ENCODE results near the gene WDFY3. TPM values are rescaled to one million over a fixed set of nuclear protein-coding genes. Genes with fewer than 3 reads are reported as not detected.

WDFY3 gene
- total RNA-seq, 1 donor from 2014 or later, result 55.8 TPM

DNA sequence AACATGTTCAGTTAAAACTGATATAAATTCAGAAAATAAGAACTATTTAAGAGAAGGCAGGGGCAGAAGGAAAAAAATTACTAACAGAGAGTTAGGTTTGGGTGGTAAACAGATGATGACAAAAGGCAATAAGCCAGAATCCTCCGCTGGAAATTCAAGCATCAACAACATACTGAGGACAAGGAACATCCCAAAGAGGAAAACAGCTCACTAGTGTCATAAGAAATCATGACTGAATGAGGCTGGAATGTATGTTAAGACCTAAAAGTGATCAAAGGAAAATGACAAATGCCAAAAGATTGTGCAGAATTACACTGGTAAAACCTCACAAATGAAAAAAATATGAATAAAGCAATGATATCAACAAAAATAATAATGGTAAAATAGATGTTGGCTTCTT, 88.4 kb downstream of the WDFY3 start:
- peaks cover 3% of the 10 kb centered on the region for H3K27me3 Mint-ChIP-seq (ENCODE audit: insufficient read depth, low read depth)
- H3K4me3 ChIP-seq, result no peak overlapping the region
- H3K79me2 ChIP-seq (ENCODE audit: low read depth), result no peaks in the 10 kb centered on the region
- no peak overlapping the region for H3K27ac ChIP-seq
- peaks cover 29% of the 10 kb centered on the region for H3K36me3 Mint-ChIP-seq
- no peaks in the 10 kb centered on the region for H3K9me3 ChIP-seq (ENCODE audit: low read depth)
- H3K4me3 Mint-ChIP-seq, result no peak overlapping the region
- H3K4me2 ChIP-seq, result no peak overlapping the region
- no peak overlapping the region for H2AFZ ChIP-seq (replicated peaks)
- H3K4me1 ChIP-seq, result no peaks in the 10 kb centered on the region
- H4K20me1 ChIP-seq (ENCODE audit: low read depth), result no peaks in the 10 kb centered on the region
- no peaks in the 10 kb centered on the region for H3K36me3 ChIP-seq
- H3K27me3 ChIP-seq, result no peaks in the 10 kb centered on the region
- H3K4me1 Mint-ChIP-seq, result no peaks in the 10 kb centered on the region
- TF ChIP-seq, protein P1, sequence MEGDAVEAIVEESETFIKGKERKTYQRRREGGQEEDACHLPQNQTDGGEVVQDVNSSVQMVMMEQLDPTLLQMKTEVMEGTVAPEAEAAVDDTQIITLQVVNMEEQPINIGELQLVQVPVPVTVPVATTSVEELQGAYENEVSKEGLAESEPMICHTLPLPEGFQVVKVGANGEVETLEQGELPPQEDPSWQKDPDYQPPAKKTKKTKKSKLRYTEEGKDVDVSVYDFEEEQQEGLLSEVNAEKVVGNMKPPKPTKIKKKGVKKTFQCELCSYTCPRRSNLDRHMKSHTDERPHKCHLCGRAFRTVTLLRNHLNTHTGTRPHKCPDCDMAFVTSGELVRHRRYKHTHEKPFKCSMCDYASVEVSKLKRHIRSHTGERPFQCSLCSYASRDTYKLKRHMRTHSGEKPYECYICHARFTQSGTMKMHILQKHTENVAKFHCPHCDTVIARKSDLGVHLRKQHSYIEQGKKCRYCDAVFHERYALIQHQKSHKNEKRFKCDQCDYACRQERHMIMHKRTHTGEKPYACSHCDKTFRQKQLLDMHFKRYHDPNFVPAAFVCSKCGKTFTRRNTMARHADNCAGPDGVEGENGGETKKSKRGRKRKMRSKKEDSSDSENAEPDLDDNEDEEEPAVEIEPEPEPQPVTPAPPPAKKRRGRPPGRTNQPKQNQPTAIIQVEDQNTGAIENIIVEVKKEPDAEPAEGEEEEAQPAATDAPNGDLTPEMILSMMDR (IDR thresholded peaks at IDR 0.05), result no peak
- TF ChIP-seq EZH2 (IDR thresholded peaks at IDR 0.05), result no peak
- TF ChIP-seq EZH2phosphoT487 (IDR thresholded peaks at IDR 0.05), result no peak
- no peak overlapping the region for H3K9ac ChIP-seq
- H3K9me3 Mint-ChIP-seq, result peaks cover 3% of the 10 kb centered on the region
- H3K27ac Mint-ChIP-seq, result no peak overlapping the region
- no peaks in the 10 kb centered on the region for H3F3A ChIP-seq (ENCODE audit: low read depth)
- DNase-seq (ENCODE audit: low spot score), result no peak

DNA sequence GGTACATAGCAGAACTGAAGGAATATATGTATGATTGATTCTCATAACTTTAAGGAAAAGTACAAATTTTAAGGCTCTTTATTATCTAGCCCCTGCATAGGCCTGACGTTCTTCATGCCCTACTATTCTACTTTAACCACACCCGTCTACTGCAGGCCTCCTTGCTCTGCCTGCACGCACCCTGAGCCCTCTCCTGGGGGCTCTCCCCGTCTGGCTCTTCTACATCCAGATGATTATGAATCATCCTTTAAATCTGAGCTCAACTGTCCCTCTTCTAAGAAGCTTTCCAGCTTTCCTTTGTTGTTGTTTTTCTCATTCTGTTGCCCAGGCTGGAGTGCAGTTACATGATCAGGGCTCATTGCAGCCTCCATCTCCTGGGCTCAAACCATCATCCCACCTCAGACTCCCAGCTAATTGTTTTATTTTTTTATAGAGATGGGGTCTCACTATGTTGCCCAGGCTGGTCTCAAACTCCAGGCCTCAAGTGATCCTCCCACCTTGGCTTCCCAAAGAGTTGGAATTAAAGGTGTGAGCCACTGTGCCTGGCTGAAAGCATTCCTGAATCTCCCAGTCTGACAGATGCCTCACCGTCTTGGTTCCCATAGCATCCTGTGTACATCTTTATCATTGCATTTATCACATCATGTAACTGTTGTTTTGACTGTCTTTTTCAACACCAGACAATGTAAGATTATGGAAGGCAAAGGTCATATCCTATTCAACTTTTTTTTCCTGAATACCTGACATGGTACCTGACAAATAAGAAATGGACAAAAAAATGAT, 89.2 kb downstream of the WDFY3 start:
- no peaks in the 10 kb centered on the region for H3K9me3 ChIP-seq (ENCODE audit: low read depth)
- peaks cover 3% of the 10 kb centered on the region for H3K9me3 Mint-ChIP-seq
- TF ChIP-seq EZH2phosphoT487 (IDR thresholded peaks at IDR 0.05), result no peak
- TF ChIP-seq, protein P1 (IDR thresholded peaks at IDR 0.05), result no peak
- no peak for TF ChIP-seq EZH2 (IDR thresholded peaks at IDR 0.05)
- H4K20me1 ChIP-seq (ENCODE audit: low read depth), result no peaks in the 10 kb centered on the region
- no peak overlapping the region for H3K4me3 Mint-ChIP-seq
- no peak overlapping the region for H3K4me3 ChIP-seq
- H3K79me2 ChIP-seq (ENCODE audit: low read depth), result no peaks in the 10 kb centered on the region
- no peak overlapping the region for H3K27ac ChIP-seq
- H3K27me3 Mint-ChIP-seq (ENCODE audit: insufficient read depth, low read depth), result peaks cover 3% of the 10 kb centered on the region
- no peaks in the 10 kb centered on the region for H3K27me3 ChIP-seq
- no peak overlapping the region for H3K27ac Mint-ChIP-seq
- H3K36me3 ChIP-seq, result peaks cover 4% of the 10 kb centered on the region
- no peaks in the 10 kb centered on the region for H3K4me1 ChIP-seq
- peaks cover 31% of the 10 kb centered on the region for H3K36me3 Mint-ChIP-seq
- H3F3A ChIP-seq (ENCODE audit: low read depth), result no peaks in the 10 kb centered on the region
- H2AFZ ChIP-seq (replicated peaks), result no peak overlapping the region
- DNase-seq (ENCODE audit: low spot score), result no peak
- H3K4me1 Mint-ChIP-seq, result no peaks in the 10 kb centered on the region
- no peak overlapping the region for H3K9ac ChIP-seq
- no peak overlapping the region for H3K4me2 ChIP-seq

DNA sequence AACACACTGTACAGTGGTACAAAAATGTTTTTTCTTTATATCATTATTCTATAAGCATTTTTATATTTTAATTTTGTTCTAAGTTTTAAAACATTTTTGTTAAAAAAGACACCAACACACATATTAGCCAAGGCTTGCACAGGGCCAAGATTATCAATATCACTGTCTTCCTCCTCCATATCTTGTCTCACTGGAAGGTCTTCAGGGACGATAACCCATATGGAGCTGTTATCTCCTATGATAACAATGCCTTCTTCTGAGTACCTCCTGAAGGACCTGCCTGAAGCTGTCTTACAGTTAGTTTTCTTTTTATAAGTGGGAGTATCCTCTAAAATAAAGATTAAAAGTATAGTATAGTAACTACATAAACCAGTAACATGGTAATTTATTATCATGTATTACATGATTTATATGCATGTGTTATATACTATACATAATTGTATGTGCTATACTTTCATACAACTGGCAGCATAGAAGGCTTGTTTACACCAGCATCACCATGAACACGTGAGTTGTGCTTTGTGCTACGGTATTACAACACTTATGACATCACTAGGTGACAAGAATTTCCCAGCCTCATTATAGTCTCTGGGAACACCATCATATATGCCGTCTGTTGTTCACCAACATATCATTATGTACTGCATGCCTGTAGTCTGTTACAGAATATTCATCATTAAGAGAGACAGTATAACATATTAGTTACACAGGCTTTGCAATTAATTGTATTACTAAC, 90.7 kb downstream of the WDFY3 start:
- H3K36me3 ChIP-seq, result peaks cover 4% of the 10 kb centered on the region
- no peaks in the 10 kb centered on the region for H3K27me3 ChIP-seq
- H3K9ac ChIP-seq, result no peak overlapping the region
- peaks cover 2% of the 10 kb centered on the region for H3K79me2 ChIP-seq (ENCODE audit: low read depth)
- H3K27me3 Mint-ChIP-seq (ENCODE audit: insufficient read depth, low read depth), result peaks cover 3% of the 10 kb centered on the region
- no peak for DNase-seq (ENCODE audit: low spot score)
- H3F3A ChIP-seq (ENCODE audit: low read depth), result no peaks in the 10 kb centered on the region
- no peak overlapping the region for H3K27ac Mint-ChIP-seq
- peaks cover 3% of the 10 kb centered on the region for H3K4me1 Mint-ChIP-seq
- peaks cover 3% of the 10 kb centered on the region for H3K9me3 Mint-ChIP-seq
- H3K4me1 ChIP-seq, result peaks cover 3% of the 10 kb centered on the region
- no peak for TF ChIP-seq EZH2 (IDR thresholded peaks at IDR 0.05)
- TF ChIP-seq, protein P1 (IDR thresholded peaks at IDR 0.05), result no peak
- no peak for TF ChIP-seq EZH2phosphoT487 (IDR thresholded peaks at IDR 0.05)
- H3K4me3 Mint-ChIP-seq, result no peak overlapping the region
- H3K9me3 ChIP-seq (ENCODE audit: low read depth), result no peaks in the 10 kb centered on the region
- peaks cover 32% of the 10 kb centered on the region for H3K36me3 Mint-ChIP-seq
- H3K27ac ChIP-seq, result no peak overlapping the region
- H3K4me2 ChIP-seq, result no peak overlapping the region
- no peak overlapping the region for H3K4me3 ChIP-seq
- no peak overlapping the region for H2AFZ ChIP-seq (replicated peaks)
- no peaks in the 10 kb centered on the region for H4K20me1 ChIP-seq (ENCODE audit: low read depth)
